ENCODE measurements around the gene KRTAP10-2.

GRCh38 chr21:44599264-44600029 is 48.1 kb upstream of the KRTAP10-2 start:
- TF ChIP-seq CTCF (IDR thresholded peaks at IDR 0.05) (no peak), POLR2A (IDR thresholded peaks at IDR 0.05) (no peak)
